ENCODE results near the gene VPS13D. TPM values are rescaled to one million over a fixed set of nuclear protein-coding genes. Genes with fewer than 3 reads are reported as not detected.

The VPS13D gene
- total and polyA plus RNA-seq, 2 donors (not counting 3 experiments of a cell fraction or from before 2014, with no cell fraction given): 13.6 to 48.5 TPM

GRCh38 chr1:12430525-12430924 lies 200.7 kb downstream of the VPS13D start:
- intact Hi-C loops (cut with micrococcal nuclease): no loop called here
- H3K79me2 ChIP-seq (ENCODE audit: control insufficient read depth, insufficient read depth, low read length): no peaks in the 10 kb centered on the region
- H3K9me1 ChIP-seq (replicated peaks; ENCODE audit: control insufficient read depth, extremely low read depth, insufficient read depth, low read length): no peaks in the 10 kb centered on the region
- no peak for FAIRE-seq
- no peaks in the 10 kb centered on the region for H3K27me3 ChIP-seq (ENCODE audit: control insufficient read depth in 2 of 2, insufficient read depth in 2 of 2, low read length in 2 of 2)
- H3K4me1 ChIP-seq (ENCODE audit: control insufficient read depth, extremely low read depth, insufficient read depth, low read length): peaks cover 32% of the 10 kb centered on the region
- TF ChIP-seq JUN (IDR thresholded peaks at IDR 0.05; ENCODE audit: borderline replicate concordance, insufficient read depth, insufficient read length, low read depth): no peak
- no peak for TF ChIP-seq GATA2 (IDR thresholded peaks at IDR 0.05; ENCODE audit: insufficient read depth, insufficient read length, low read depth, low read length)
- TF ChIP-seq EZH2 (IDR thresholded peaks at IDR 0.05; ENCODE audit: borderline replicate concordance, low read depth, low read length, severe bottlenecking): no peak
- no peak for TF ChIP-seq POLR2AphosphoS5 (IDR thresholded peaks at IDR 0.05; ENCODE audit: insufficient read depth, low read depth, low read length)
- TF ChIP-seq MYC (IDR thresholded peaks at IDR 0.05; ENCODE audit: low read depth, low read length): no peak
- H4K20me1 ChIP-seq (replicated peaks; ENCODE audit: control insufficient read depth, extremely low read depth, insufficient read depth, low read length): no peaks in the 10 kb centered on the region
- no peak overlapping the region for H3K4me3 ChIP-seq (replicated peaks in 1 of 3; ENCODE audit: insufficient read depth in 1 of 3, low read depth in 1 of 3, low read length in 3 of 3)
- no peak overlapping the region for H3K4me2 ChIP-seq (ENCODE audit: insufficient read depth, low read length)
- no peaks in the 10 kb centered on the region for H3K36me3 ChIP-seq (ENCODE audit: control insufficient read depth in 2 of 2, extremely low read depth in 1 of 2, insufficient read depth in 2 of 2, low read length in 2 of 2)
- dilution Hi-C loops (cut with MboI; ENCODE audit: extremely low pct_ligation_motif_present, low sequenced_read_pairs): no loop called here
- no peaks in the 10 kb centered on the region for H3K9me3 ChIP-seq (replicated peaks; ENCODE audit: control insufficient read depth, insufficient read depth, low read length)
- no TSS peak for BruUV-seq (replicated peaks)
- H3K9ac ChIP-seq (replicated peaks; ENCODE audit: extremely low read depth, insufficient read depth, low read length): no peak overlapping the region
- CTCF ChIA-PET: interaction anchor here (1.1 to 1.4 kb wide), 2 partner anchors 13 to 23 kb away, joined by 3 read pairs; no protein-coding TSS in a partner anchor
- POLR2A ChIA-PET: no interaction called here
- H3K27ac ChIP-seq (ENCODE audit: insufficient read depth, low read depth, low read length): no peak overlapping the region
- DNase-seq (ENCODE audit: low read depth, low spot score): no peak
- no peak overlapping the region for H2AFZ ChIP-seq (ENCODE audit: low read depth, low read length)

- Histone ChIP-seq H3K36me3 (ENCODE audit: control insufficient read depth in 2 of 2, extremely low read depth in 1 of 2, insufficient read depth in 2 of 2, low read length in 2 of 2) (no peaks in the 10 kb centered on the region), H3K4me1 (ENCODE audit: control insufficient read depth, extremely low read depth, insufficient read depth, low read length) (peaks cover 54% of the 10 kb centered on the region), H3K79me2 (ENCODE audit: control insufficient read depth, insufficient read depth, low read length) (no peaks in the 10 kb centered on the region), H3K4me3 (replicated peaks in 1 of 3; ENCODE audit: insufficient read depth in 1 of 3, low read depth in 1 of 3, low read length in 3 of 3) (no peak overlapping the region), H3K27me3 (ENCODE audit: control insufficient read depth in 2 of 2, insufficient read depth in 2 of 2, low read length in 2 of 2) (no peaks in the 10 kb centered on the region), H3K9me3 (replicated peaks; ENCODE audit: control insufficient read depth, insufficient read depth, low read length) (no peaks in the 10 kb centered on the region), H3K4me2 (ENCODE audit: insufficient read depth, low read length) (peak overlapping the region; percentile 83), H3K9ac (replicated peaks; ENCODE audit: extremely low read depth, insufficient read depth, low read length) (peak overlapping the region; percentile 76), H4K20me1 (replicated peaks; ENCODE audit: control insufficient read depth, extremely low read depth, insufficient read depth, low read length) (no peaks in the 10 kb centered on the region), H2AFZ (ENCODE audit: low read depth, low read length) (no peak overlapping the region), H3K9me1 (replicated peaks; ENCODE audit: control insufficient read depth, extremely low read depth, insufficient read depth, low read length) (no peaks in the 10 kb centered on the region), H3K27ac (ENCODE audit: insufficient read depth, low read depth, low read length) (peak overlapping the region; percentile 88)
- ChIA-PET POLR2A (interaction anchor here (0.6 to 1.7 kb wide), 2 partner anchors 111 to 185 kb away, joined by 3 to 4 read pairs; partner anchors contain the start of gene DHRS3), CTCF (interaction anchor here (1.1 to 3.7 kb wide), 3 partner anchors 25 to 186 kb away, joined by 5 to 36 read pairs (median 12); partner anchors contain the start of gene DHRS3)
- no TSS peak for BruUV-seq (replicated peaks)
- dilution Hi-C loops (cut with MboI; ENCODE audit: extremely low pct_ligation_motif_present, low sequenced_read_pairs): no loop called here
- intact Hi-C loops (cut with micrococcal nuclease): no loop called here
- FAIRE-seq: no peak
- DNase-seq (ENCODE audit: low read depth, low spot score): no peak
- TF ChIP-seq, protein P1, sequence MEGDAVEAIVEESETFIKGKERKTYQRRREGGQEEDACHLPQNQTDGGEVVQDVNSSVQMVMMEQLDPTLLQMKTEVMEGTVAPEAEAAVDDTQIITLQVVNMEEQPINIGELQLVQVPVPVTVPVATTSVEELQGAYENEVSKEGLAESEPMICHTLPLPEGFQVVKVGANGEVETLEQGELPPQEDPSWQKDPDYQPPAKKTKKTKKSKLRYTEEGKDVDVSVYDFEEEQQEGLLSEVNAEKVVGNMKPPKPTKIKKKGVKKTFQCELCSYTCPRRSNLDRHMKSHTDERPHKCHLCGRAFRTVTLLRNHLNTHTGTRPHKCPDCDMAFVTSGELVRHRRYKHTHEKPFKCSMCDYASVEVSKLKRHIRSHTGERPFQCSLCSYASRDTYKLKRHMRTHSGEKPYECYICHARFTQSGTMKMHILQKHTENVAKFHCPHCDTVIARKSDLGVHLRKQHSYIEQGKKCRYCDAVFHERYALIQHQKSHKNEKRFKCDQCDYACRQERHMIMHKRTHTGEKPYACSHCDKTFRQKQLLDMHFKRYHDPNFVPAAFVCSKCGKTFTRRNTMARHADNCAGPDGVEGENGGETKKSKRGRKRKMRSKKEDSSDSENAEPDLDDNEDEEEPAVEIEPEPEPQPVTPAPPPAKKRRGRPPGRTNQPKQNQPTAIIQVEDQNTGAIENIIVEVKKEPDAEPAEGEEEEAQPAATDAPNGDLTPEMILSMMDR (IDR thresholded peaks at IDR 0.05; ENCODE audit: extremely low read depth in 1 of 2, insufficient read depth in 1 of 2, low read depth in 1 of 2, low read length in 2 of 2): no peak
- no peak for TF ChIP-seq MAX (IDR thresholded peaks at IDR 0.05; ENCODE audit: insufficient read depth, insufficient read length)
- TF ChIP-seq EZH2 (IDR thresholded peaks at IDR 0.05; ENCODE audit: borderline replicate concordance, low read depth, low read length, severe bottlenecking): no peak
- TF ChIP-seq FOS (IDR thresholded peaks at IDR 0.05; ENCODE audit: borderline replicate concordance, insufficient read depth, low read length): no peak
- no peak for TF ChIP-seq POLR2A (IDR thresholded peaks at IDR 0.05; ENCODE audit: low read depth, low read length)
- no peak for TF ChIP-seq POLR2AphosphoS5 (IDR thresholded peaks at IDR 0.05; ENCODE audit: insufficient read depth, low read depth, low read length)
- no peak for TF ChIP-seq MYC (IDR thresholded peaks at IDR 0.05; ENCODE audit: low read depth, low read length)
- no peak for TF ChIP-seq JUN (IDR thresholded peaks at IDR 0.05; ENCODE audit: borderline replicate concordance, insufficient read depth, insufficient read length, low read depth)
- no peak for TF ChIP-seq GATA2 (IDR thresholded peaks at IDR 0.05; ENCODE audit: insufficient read depth, insufficient read length, low read depth, low read length)
Observed at GRCh38 chr1:12432897-12433296, 203.1 kb downstream of the VPS13D start.

All from endothelial cell of umbilical vein (primary cell).